Mesenchymal stem cell (in vitro differentiated cells and primary cell): ENCODE results near the gene APLN.

Source experiments
- DNase-seq: peaks from one replicate; pipeline ENCODE4 v3.0.0-alpha.2; 2013
- H2AFZ ChIP-seq: one replicate; pipeline ENCODE4 v1.6.1; 2013; ENCODE audit warnings: low read depth, mild to moderate bottlenecking, control low read depth, inconsistent platforms, low read length, moderate library complexity
- H2AK5ac ChIP-seq: 2 replicates; pipeline ENCODE4 v1.6.1; 2013; ENCODE audit warnings: low read length, moderate library complexity, mild to moderate bottlenecking, inconsistent platforms; ENCODE audit not compliant: severe bottlenecking
- H2BK120ac ChIP-seq: one replicate; pipeline ENCODE4 v1.6.1; 2013; ENCODE audit warnings: low read depth, mild to moderate bottlenecking, inconsistent platforms, low read length, moderate library complexity
- H2BK12ac ChIP-seq, 2 experiments: one replicate each; pipeline ENCODE4 v1.6.1; 2013; ENCODE audit warnings: inconsistent platforms in 2 of 2, low read length in 2 of 2, mild to moderate bottlenecking in 2 of 2, moderate library complexity in 2 of 2, control low read depth in 1 of 2
- H2BK15ac ChIP-seq: one replicate; pipeline ENCODE4 v1.6.1; 2013; ENCODE audit warnings: mild to moderate bottlenecking, low read depth, inconsistent platforms; ENCODE audit not compliant: poor library complexity, severe bottlenecking
- H2BK5ac ChIP-seq: 2 replicates; pipeline ENCODE4 v1.6.1; 2013; ENCODE audit warnings: low read depth, mild to moderate bottlenecking, low read length, control low read depth, inconsistent platforms; ENCODE audit not compliant: poor library complexity, severe bottlenecking
- H3K14ac ChIP-seq, 2 experiments: one replicate each; pipeline ENCODE4 v1.6.1; 2013; ENCODE audit warnings: inconsistent platforms in 2 of 2, low read length in 2 of 2, control low read depth in 1 of 2, mild to moderate bottlenecking in 1 of 2, moderate library complexity in 1 of 2
- H3K18ac ChIP-seq, 2 experiments: one replicate each; pipeline ENCODE4 v1.6.1; 2013; ENCODE audit warnings: inconsistent platforms in 2 of 2, low read length in 2 of 2, control low read depth in 1 of 2, low read depth in 1 of 2, mild to moderate bottlenecking in 1 of 2
- H3K23ac ChIP-seq, 2 experiments: one replicate each; pipeline ENCODE4 v1.6.1; 2013; ENCODE audit warnings: inconsistent platforms in 2 of 2, low read length in 2 of 2, mild to moderate bottlenecking in 2 of 2, moderate library complexity in 2 of 2, control low read depth in 1 of 2
- H3K27ac ChIP-seq: 2 replicates; pipeline ENCODE4 v1.5.1; 2013; ENCODE audit warnings: mild to moderate bottlenecking, moderate library complexity, low read length, control low read depth, inconsistent platforms; ENCODE audit not compliant: poor library complexity, severe bottlenecking
- H3K27me3 ChIP-seq, 2 experiments: 2 replicates each; pipeline versions ENCODE4 v1.6.1 to v1.7.0; 2013; ENCODE audit warnings: low read length in 2 of 2, mild to moderate bottlenecking in 2 of 2, moderate library complexity in 2 of 2, control low read depth in 1 of 2, inconsistent platforms in 1 of 2; ENCODE audit not compliant: control insufficient read depth in 1 of 2, insufficient read depth in 1 of 2
- H3K36me3 ChIP-seq, 2 experiments: 2 replicates each; pipeline versions ENCODE4 v1.6.1 to v1.7.0; 2013; ENCODE audit warnings: low read length in 2 of 2, control low read depth in 1 of 2, inconsistent platforms in 1 of 2, low read depth in 1 of 2, mild to moderate bottlenecking in 1 of 2; ENCODE audit not compliant: insufficient read depth in 2 of 2, control insufficient read depth in 1 of 2
- H3K4ac ChIP-seq, 2 experiments: one replicate each; pipeline ENCODE4 v1.6.1; 2013; ENCODE audit warnings: inconsistent platforms in 2 of 2, low read length in 2 of 2, mild to moderate bottlenecking in 2 of 2, moderate library complexity in 2 of 2, control low read depth in 1 of 2, low read depth in 1 of 2
- H3K4me1 ChIP-seq: 2 replicates; pipeline ENCODE4 v1.6.1; 2013; ENCODE audit warnings: low read depth, low read length, control low read depth; ENCODE audit not compliant: control insufficient read depth, insufficient read depth
- H3K4me2 ChIP-seq: 2 replicates; pipeline ENCODE4 v1.6.1; 2013; ENCODE audit warnings: low read length, mild to moderate bottlenecking, inconsistent platforms; ENCODE audit not compliant: poor library complexity, severe bottlenecking
- H3K4me3 ChIP-seq, 2 experiments: 2 replicates each; pipeline versions ENCODE4 v1.5.1 to v1.7.0; 2013; ENCODE audit warnings: low read length in 2 of 2, mild to moderate bottlenecking in 2 of 2, control low read depth in 1 of 2, low read depth in 1 of 2; ENCODE audit not compliant: insufficient read depth in 1 of 2
- H3K79me1 ChIP-seq: replicated peaks from 2 replicates; pipeline ENCODE4 v1.6.1; 2013; ENCODE audit warnings: mild to moderate bottlenecking, control low read depth, low read length, inconsistent platforms; ENCODE audit not compliant: poor library complexity, severe bottlenecking
- H3K9ac ChIP-seq: 2 replicates; pipeline ENCODE4 v1.7.0; 2013; ENCODE audit warnings: mild to moderate bottlenecking, low read length, moderate library complexity
- H3K9me3 ChIP-seq: 2 replicates; pipeline ENCODE4 v1.7.0; 2013; ENCODE audit warnings: mild to moderate bottlenecking, low read length; ENCODE audit not compliant: control insufficient read depth
- H4K8ac ChIP-seq: one replicate; pipeline ENCODE4 v1.6.1; 2013; ENCODE audit warnings: inconsistent platforms, mild to moderate bottlenecking, low read length, moderate library complexity
- H4K91ac ChIP-seq: one replicate; pipeline ENCODE4 v1.6.1; 2013; ENCODE audit warnings: mild to moderate bottlenecking, low read length, inconsistent platforms
- WGBS: methylation state at CpG from one replicate; pipeline ENCODE4 v1.1.7; 2013; ENCODE audit warnings: mixed read lengths; 5-methylcytosine and 5-hydroxymethylcytosine counted together

APLN gene

GRCh38 chrX:129608496-129608895 lies 46.3 kb downstream of the APLN start:
- Histone ChIP-seq H2BK5ac (no peak overlapping the region), H4K8ac (no peak overlapping the region), H3K9me3 (peaks cover 5% of the 10 kb centered on the region), H2BK120ac (no peak overlapping the region), H3K4me3 (no peak overlapping the region), H4K91ac (no peak overlapping the region), H3K27ac (no peak overlapping the region), H3K4me2 (no peak overlapping the region), H3K18ac (no peak overlapping the region), H3K9ac (no peak overlapping the region), H3K14ac (no peak overlapping the region), H3K36me3 (no peaks in the 10 kb centered on the region), H3K79me1 (no peaks in the 10 kb centered on the region), H2BK12ac (no peak overlapping the region), H3K4me1 (peaks cover 5% of the 10 kb centered on the region), H2AK5ac (no peak overlapping the region), H2AFZ (no peak overlapping the region), H3K4ac (no peak overlapping the region), H3K23ac (no peak overlapping the region), H3K27me3 (peaks cover 0 to 43% of the 10 kb centered on the region in 2 experiments), H2BK15ac (no peak overlapping the region)
- WGBS, result 95% methylated on average over 3 of the region's 3 CpGs
- no peak for DNase-seq

- DNase-seq, result peak; percentile 47
- Histone ChIP-seq H3K14ac (no peak overlapping the region), H3K23ac (no peak overlapping the region), H3K9me3 (peaks cover 5% of the 10 kb centered on the region), H3K9ac (peak overlapping the region; percentile 38), H2AFZ (no peak overlapping the region), H4K8ac (no peak overlapping the region), H3K27ac (no peak overlapping the region), H2BK120ac (no peak overlapping the region), H3K4me2 (no peak overlapping the region), H2BK12ac (no peak overlapping the region), H3K79me1 (no peaks in the 10 kb centered on the region), H4K91ac (no peak overlapping the region), H3K4me1 (peaks cover 5% of the 10 kb centered on the region), H2AK5ac (no peak overlapping the region), H3K4ac (no peak overlapping the region), H2BK5ac (no peak overlapping the region), H3K36me3 (no peaks in the 10 kb centered on the region), H3K27me3 (peaks cover 0 to 45% of the 10 kb centered on the region in 2 experiments), H3K18ac (no peak overlapping the region), H2BK15ac (no peak overlapping the region), H3K4me3 (no peak overlapping the region)
- WGBS, result 25% methylated on average over 2 of the region's 5 CpGs
Observed at GRCh38 chrX:129606918-129607317, 47.8 kb downstream of the APLN start.

- H2BK5ac ChIP-seq, result no peak overlapping the region
- H2BK15ac ChIP-seq, result no peak overlapping the region
- H3K4me2 ChIP-seq, result no peak overlapping the region
- H2BK12ac ChIP-seq, result no peak overlapping the region
- H2BK120ac ChIP-seq, result no peak overlapping the region
- H3K18ac ChIP-seq, result no peak overlapping the region
- H4K91ac ChIP-seq, result peak overlapping the region; percentile 34
- no peak overlapping the region for H3K9ac ChIP-seq
- H4K8ac ChIP-seq, result no peak overlapping the region
- peaks cover 7% of the 10 kb centered on the region for H3K4me1 ChIP-seq
- no peaks in the 10 kb centered on the region for H3K79me1 ChIP-seq
- H3K14ac ChIP-seq, result no peak overlapping the region
- no peak overlapping the region for H2AFZ ChIP-seq
- no peak overlapping the region for H2AK5ac ChIP-seq
- DNase-seq, result peak; percentile 24
- H3K23ac ChIP-seq, result no peak overlapping the region
- no peaks in the 10 kb centered on the region for H3K9me3 ChIP-seq
- 70% methylated on average over 8 of the region's 11 CpGs for WGBS
- H3K27ac ChIP-seq, result no peak overlapping the region
- H3K36me3 ChIP-seq, result peaks cover 0 to 7% of the 10 kb centered on the region in 2 experiments
- peaks cover 0 to 21% of the 10 kb centered on the region in 2 experiments for H3K27me3 ChIP-seq
- H3K4me3 ChIP-seq, result no peak overlapping the region
- H3K4ac ChIP-seq, result no peak overlapping the region
Observed at GRCh38 chrX:129600981-129601424, 53.8 kb downstream of the APLN start.

DNA sequence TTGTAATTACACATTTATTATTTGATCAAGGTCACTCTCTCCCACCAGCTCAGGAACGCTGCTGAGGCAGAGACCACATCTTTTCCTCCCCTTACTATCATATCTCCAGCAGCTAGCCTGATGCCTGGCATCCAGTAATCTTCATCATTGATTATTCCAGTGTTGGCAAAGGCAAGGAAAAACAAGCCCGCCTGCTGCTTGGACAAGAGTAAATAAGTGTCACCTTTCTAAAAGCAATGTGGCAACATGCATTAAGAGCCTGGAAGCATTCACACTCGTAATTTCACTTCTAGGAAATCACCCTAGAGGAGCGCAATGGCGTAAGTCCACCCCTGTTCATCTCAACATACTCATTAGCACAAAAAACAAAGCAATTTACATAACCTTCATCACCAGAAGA lies 54.8 kb downstream of the APLN start:
- no peak overlapping the region for H2BK5ac ChIP-seq
- H3K36me3 ChIP-seq, result peaks cover 1 to 10% of the 10 kb centered on the region in 2 experiments
- no peak overlapping the region for H3K14ac ChIP-seq
- peaks cover 0 to 24% of the 10 kb centered on the region in 2 experiments for H3K27me3 ChIP-seq
- peaks cover 4% of the 10 kb centered on the region for H3K4me1 ChIP-seq
- H3K4me3 ChIP-seq, result no peak overlapping the region
- H3K27ac ChIP-seq, result no peak overlapping the region
- H2BK15ac ChIP-seq, result no peak overlapping the region
- no peak overlapping the region for H2BK12ac ChIP-seq
- no peak for DNase-seq
- H2AK5ac ChIP-seq, result no peak overlapping the region
- H4K91ac ChIP-seq, result no peak overlapping the region
- no peak overlapping the region for H4K8ac ChIP-seq
- H3K4me2 ChIP-seq, result no peak overlapping the region
- no peak overlapping the region for H3K23ac ChIP-seq
- H3K9me3 ChIP-seq, result no peaks in the 10 kb centered on the region
- no peaks in the 10 kb centered on the region for H3K79me1 ChIP-seq
- no peak overlapping the region for H2AFZ ChIP-seq
- no peak overlapping the region for H3K18ac ChIP-seq
- H3K9ac ChIP-seq, result no peak overlapping the region
- no peak overlapping the region for H2BK120ac ChIP-seq
- H3K4ac ChIP-seq, result no peak overlapping the region
- WGBS, result 98% methylated on average over 3 of the region's 5 CpGs
